HEK293T (cell line): ENCODE results near the gene PXMP4.

Experiments used
- ELF4 ChIP-seq: fragments of 450-650 bp; IDR thresholded peaks from 2 replicates; pipeline ENCODE4 v1.6.1; 2017; ENCODE audit warnings: antibody characterized with exemption
- FOXA1 ChIP-seq: fragments of 450-650 bp; IDR thresholded peaks from 2 replicates; pipeline ENCODE4 v1.6.1; 2016; ENCODE audit warnings: mild to moderate bottlenecking
- FOXK2 ChIP-seq: fragments of 450-650 bp; IDR thresholded peaks from 2 replicates; pipeline ENCODE4 v1.6.1; 2016; ENCODE audit warnings: mild to moderate bottlenecking
- SP1 ChIP-seq: fragments of 450-650 bp; IDR thresholded peaks from 2 replicates; pipeline ENCODE4 v1.6.1; 2017
- TARDBP ChIP-seq: fragments of 450-650 bp; IDR thresholded peaks from 2 replicates; pipeline ENCODE4 v1.6.1; 2016

- TF ChIP-seq FOXK2 (no peak), TARDBP (no peak), SP1 (no peak), FOXA1 (no peak), ELF4 (no peak)
Observed at GRCh38 chr20:33670715-33671499, 49.2 kb downstream of the PXMP4 start.
